SH-SY5Y (cell line): ENCODE results near the gene CREB3L2.

Experiments
- GATA2 ChIP-seq: IDR thresholded peaks from 2 replicates; pipeline ENCODE4 v1.6.1; 2011; ENCODE audit warnings: mild to moderate bottlenecking, low read depth, low read length
- GATA3 ChIP-seq: IDR thresholded peaks from 2 replicates; pipeline ENCODE4 v1.6.1; 2011; ENCODE audit warnings: low read depth, mild to moderate bottlenecking, low read length, moderate library complexity

DNA sequence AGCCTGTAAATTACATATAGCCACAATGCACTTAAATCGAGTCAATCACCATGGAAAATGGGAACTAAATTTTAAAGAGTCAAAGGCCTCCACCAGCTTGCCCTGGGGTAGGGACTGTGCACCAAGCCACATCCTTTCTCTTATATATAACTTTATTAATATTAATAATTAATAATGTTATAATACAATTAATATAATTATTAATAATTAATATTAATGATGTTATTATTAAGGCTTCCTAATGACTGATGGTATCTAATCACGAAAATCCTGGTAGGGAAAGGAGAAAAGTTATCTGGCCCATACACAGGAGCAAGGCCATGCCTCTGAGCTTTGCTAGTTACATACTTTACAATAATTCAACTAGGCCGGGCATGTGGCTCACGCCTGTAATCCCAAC lies 87.9 kb downstream of the CREB3L2 start:
- TF ChIP-seq GATA2 = no peak
- TF ChIP-seq GATA3 = no peak
